DND-41 (cell line): Measurements from ENCODE around the gene TOE1.

ENCODE experiments used
- ATAC-seq: fragments of 200-7000 bp; cut with Tn5 transposase; 3 replicates; pipeline ENCODE4 v1.9.1; 2021; ENCODE audit warnings: low read depth; ENCODE audit not compliant: insufficient read depth
- DNase-seq: peaks from one replicate; pipeline ENCODE4 v3.0.0-alpha.2; 2020
- H2AFZ ChIP-seq: 2 replicates; pipeline ENCODE4 v1.6.0; 2012; ENCODE audit warnings: low read depth, low read length
- H3K27ac ChIP-seq: 2 replicates; pipeline ENCODE4 v1.5.1; 2012; ENCODE audit warnings: low read length, inconsistent platforms
- H3K27me3 ChIP-seq: fragments of 200-600 bp; sonication (generic); 2 replicates; pipeline ENCODE4 v1.6.0; 2012; ENCODE audit warnings: low read length, mild to moderate bottlenecking, inconsistent platforms; ENCODE audit not compliant: insufficient read depth, poor library complexity
- H3K36me3 ChIP-seq: 2 replicates; pipeline ENCODE4 v1.5.1; 2012; ENCODE audit warnings: low read length, inconsistent platforms; ENCODE audit not compliant: insufficient read depth
- H3K4me1 ChIP-seq: 2 replicates; pipeline ENCODE4 v1.5.1; 2012; ENCODE audit warnings: mild to moderate bottlenecking, low read length; ENCODE audit not compliant: insufficient read depth
- H3K4me2 ChIP-seq: 2 replicates; pipeline ENCODE4 v1.6.0; 2012; ENCODE audit warnings: mild to moderate bottlenecking, moderate library complexity, low read length, inconsistent platforms; ENCODE audit not compliant: insufficient read depth
- H3K4me3 ChIP-seq, 2 experiments: fragments of 200-600 bp in 1 of 2; shearing (Covaris generic) in 1 of 2; 2 replicates each; pipeline ENCODE4 v1.5.1; 2012 to 2016; ENCODE audit warnings: inconsistent platforms in 2 of 2, low read length in 2 of 2, mild to moderate bottlenecking in 2 of 2, low read depth in 1 of 2, moderate library complexity in 1 of 2
- H3K79me2 ChIP-seq: 2 replicates; pipeline ENCODE4 v1.6.0; 2012; ENCODE audit warnings: low read length, inconsistent platforms; ENCODE audit not compliant: insufficient read depth
- H3K9ac ChIP-seq: 2 replicates; pipeline ENCODE4 v1.6.0; 2012; ENCODE audit warnings: low read depth, mild to moderate bottlenecking, inconsistent platforms, low read length, moderate library complexity
- H3K9me3 ChIP-seq: 2 replicates; pipeline ENCODE4 v1.5.1; 2012; ENCODE audit warnings: low read length, moderate library complexity, mild to moderate bottlenecking, inconsistent platforms; ENCODE audit not compliant: insufficient read depth, severe bottlenecking
- H4K20me1 ChIP-seq: 2 replicates; pipeline ENCODE4 v1.6.0; 2012; ENCODE audit warnings: low read length; ENCODE audit not compliant: insufficient read depth
- EZH2 ChIP-seq: IDR thresholded peaks from 3 replicates; pipeline ENCODE4 v1.6.1; 2012; ENCODE audit warnings: borderline replicate concordance, low read depth, mild to moderate bottlenecking, moderate library complexity, low read length, inconsistent platforms; ENCODE audit not compliant: severe bottlenecking
- TF ChIP-seq, protein P1 (sequence below): IDR thresholded peaks from 2 replicates; pipeline ENCODE4 v1.5.1; 2012; ENCODE audit warnings: borderline replicate concordance, low read length, moderate library complexity, mild to moderate bottlenecking; ENCODE audit not compliant: poor library complexity, severe bottlenecking; ENCODE audit errors: extremely low read depth

Gene TOE1

DNA sequence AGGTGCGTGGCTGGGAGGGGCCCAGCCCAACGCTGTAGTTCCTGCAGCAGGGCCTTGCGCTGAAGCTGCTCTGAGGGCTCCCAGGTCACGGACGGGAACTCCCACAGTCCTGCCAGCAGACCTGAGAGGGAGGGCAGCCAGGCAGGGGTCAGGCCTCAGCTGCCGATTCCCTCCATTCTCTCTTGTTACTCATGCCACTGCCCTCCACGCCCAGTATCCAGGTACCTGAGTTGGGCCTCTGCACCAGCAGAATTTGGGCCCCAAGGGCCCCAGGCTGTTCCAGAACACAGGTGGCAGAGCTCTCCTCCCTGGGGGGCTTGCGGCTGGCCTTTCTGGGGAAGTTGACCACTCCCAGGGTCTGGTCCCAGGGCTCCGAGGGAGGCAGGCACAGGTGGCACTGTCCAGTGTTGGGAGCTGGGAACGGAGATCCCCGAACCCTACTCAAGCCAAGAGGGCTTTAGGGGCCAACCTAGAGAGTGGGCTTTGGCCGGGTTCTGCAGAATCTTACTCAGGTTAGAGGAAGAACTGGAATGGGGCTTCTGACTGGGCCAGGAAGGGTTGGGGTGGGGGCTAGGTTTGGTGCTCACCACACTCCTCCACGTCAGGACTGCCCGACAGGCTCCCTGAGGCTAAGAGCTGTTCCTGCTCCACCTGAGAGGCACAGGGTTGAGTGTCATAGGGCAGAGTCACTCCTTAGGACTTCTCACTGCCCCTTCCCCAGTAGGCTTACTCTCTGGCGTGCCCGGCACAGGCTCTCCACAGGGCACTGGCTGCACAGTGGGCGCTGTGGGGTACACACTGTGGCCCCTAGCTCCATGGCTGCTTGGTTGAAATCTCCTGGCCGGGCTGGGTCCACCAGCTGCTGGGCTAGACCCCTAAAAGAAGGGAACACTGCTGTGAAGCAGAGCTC, 8.3 kb upstream of the TOE1 start:
- Histone ChIP-seq H3K4me2 (no peak overlapping the region), H3K27me3 (no peaks in the 10 kb centered on the region), H3K4me3 (no peak overlapping the region), H4K20me1 (no peaks in the 10 kb centered on the region), H3K4me1 (peaks cover 22% of the 10 kb centered on the region), H3K36me3 (peaks cover 47% of the 10 kb centered on the region), H3K79me2 (peaks cover 6% of the 10 kb centered on the region; the same call in 1 of the 2 replicates), H2AFZ (no peak overlapping the region), H3K27ac (no peak overlapping the region), H3K9ac (no peak overlapping the region), H3K9me3 (no peaks in the 10 kb centered on the region)
- TF ChIP-seq EZH2, result no peak
- TF ChIP-seq, protein P1, sequence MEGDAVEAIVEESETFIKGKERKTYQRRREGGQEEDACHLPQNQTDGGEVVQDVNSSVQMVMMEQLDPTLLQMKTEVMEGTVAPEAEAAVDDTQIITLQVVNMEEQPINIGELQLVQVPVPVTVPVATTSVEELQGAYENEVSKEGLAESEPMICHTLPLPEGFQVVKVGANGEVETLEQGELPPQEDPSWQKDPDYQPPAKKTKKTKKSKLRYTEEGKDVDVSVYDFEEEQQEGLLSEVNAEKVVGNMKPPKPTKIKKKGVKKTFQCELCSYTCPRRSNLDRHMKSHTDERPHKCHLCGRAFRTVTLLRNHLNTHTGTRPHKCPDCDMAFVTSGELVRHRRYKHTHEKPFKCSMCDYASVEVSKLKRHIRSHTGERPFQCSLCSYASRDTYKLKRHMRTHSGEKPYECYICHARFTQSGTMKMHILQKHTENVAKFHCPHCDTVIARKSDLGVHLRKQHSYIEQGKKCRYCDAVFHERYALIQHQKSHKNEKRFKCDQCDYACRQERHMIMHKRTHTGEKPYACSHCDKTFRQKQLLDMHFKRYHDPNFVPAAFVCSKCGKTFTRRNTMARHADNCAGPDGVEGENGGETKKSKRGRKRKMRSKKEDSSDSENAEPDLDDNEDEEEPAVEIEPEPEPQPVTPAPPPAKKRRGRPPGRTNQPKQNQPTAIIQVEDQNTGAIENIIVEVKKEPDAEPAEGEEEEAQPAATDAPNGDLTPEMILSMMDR, result no peak
- ATAC-seq (no peak), DNase-seq (no peak)

GRCh38 chr1:45332346-45332720, 7.6 kb upstream of the TOE1 start:
- H3K79me2 ChIP-seq, result 0 out of 2 replicates have a peak, but pooled peaks cover under 1% of the 10 kb centered on the region
- no peak overlapping the region for H2AFZ ChIP-seq
- ATAC-seq (no peak), DNase-seq (no peak)
- H3K9ac ChIP-seq, result no peak overlapping the region
- H3K4me2 ChIP-seq, result no peak overlapping the region
- H3K4me1 ChIP-seq, result peaks cover 15% of the 10 kb centered on the region
- TF ChIP-seq, protein P1, result no peak
- H3K36me3 ChIP-seq, result peaks cover 47% of the 10 kb centered on the region
- no peaks in the 10 kb centered on the region for H4K20me1 ChIP-seq
- no peaks in the 10 kb centered on the region for H3K9me3 ChIP-seq
- H3K27me3 ChIP-seq, result no peaks in the 10 kb centered on the region
- H3K4me3 ChIP-seq, result no peak overlapping the region
- no peak overlapping the region for H3K27ac ChIP-seq

- no peaks in the 10 kb centered on the region for H3K9me3 ChIP-seq
- TF ChIP-seq EZH2, result no peak
- TF ChIP-seq, protein P1, result no peak
- no peak overlapping the region for H3K9ac ChIP-seq
- no peak overlapping the region for H2AFZ ChIP-seq
- no peak overlapping the region for H3K4me2 ChIP-seq
- H3K27me3 ChIP-seq, result no peaks in the 10 kb centered on the region
- H4K20me1 ChIP-seq, result no peaks in the 10 kb centered on the region
- no peak overlapping the region for H3K4me3 ChIP-seq
- peaks cover 11% of the 10 kb centered on the region for H3K4me1 ChIP-seq
- DNase-seq, result peak; percentile 19
- H3K27ac ChIP-seq, result no peak overlapping the region
- ATAC-seq, result no peak
- H3K36me3 ChIP-seq, result peaks cover 47% of the 10 kb centered on the region
- peaks cover 15% of the 10 kb centered on the region for H3K79me2 ChIP-seq
These were observed 5.4 kb upstream of the TOE1 start for GRCh38 chr1:45334308-45335245.
